ENCODE data around the gene SHB.

DNA sequence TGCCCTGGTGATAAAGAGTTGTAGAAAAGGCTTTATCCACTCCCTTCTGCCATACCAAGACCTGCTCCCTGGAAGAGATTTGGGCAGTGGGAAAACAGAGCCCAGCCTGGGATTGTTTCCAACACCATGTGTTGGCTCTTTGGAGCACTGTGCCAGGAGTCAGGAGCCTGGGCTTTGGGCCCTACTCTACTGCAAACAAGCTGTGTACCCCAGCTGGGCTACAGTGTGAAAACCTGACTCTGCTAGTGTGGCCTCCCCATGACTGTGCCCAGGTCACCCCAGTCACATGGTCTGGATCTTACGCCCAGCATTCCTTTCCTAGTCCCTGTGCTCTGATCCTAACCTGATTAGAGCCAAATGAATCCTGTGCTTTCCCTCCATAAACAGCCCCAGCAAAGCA lies 39.3 kb upstream of the SHB start:
- TF ChIP-seq, protein P1, sequence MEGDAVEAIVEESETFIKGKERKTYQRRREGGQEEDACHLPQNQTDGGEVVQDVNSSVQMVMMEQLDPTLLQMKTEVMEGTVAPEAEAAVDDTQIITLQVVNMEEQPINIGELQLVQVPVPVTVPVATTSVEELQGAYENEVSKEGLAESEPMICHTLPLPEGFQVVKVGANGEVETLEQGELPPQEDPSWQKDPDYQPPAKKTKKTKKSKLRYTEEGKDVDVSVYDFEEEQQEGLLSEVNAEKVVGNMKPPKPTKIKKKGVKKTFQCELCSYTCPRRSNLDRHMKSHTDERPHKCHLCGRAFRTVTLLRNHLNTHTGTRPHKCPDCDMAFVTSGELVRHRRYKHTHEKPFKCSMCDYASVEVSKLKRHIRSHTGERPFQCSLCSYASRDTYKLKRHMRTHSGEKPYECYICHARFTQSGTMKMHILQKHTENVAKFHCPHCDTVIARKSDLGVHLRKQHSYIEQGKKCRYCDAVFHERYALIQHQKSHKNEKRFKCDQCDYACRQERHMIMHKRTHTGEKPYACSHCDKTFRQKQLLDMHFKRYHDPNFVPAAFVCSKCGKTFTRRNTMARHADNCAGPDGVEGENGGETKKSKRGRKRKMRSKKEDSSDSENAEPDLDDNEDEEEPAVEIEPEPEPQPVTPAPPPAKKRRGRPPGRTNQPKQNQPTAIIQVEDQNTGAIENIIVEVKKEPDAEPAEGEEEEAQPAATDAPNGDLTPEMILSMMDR (conservative IDR thresholded peaks at IDR 0.05; ENCODE audit: low read depth, low read length), result no peak
- TF ChIP-seq EZH2 (IDR thresholded peaks at IDR 0.05; ENCODE audit: low read length, unreplicated experiment), result no peak
